Measurements from ENCODE around the gene NOL9. TPM values are rescaled to one million over a fixed set of nuclear protein-coding genes. Genes with fewer than 3 reads are reported as not detected.

The NOL9 gene
- total and polyA plus RNA-seq, 2 of the 13 experiments (the other 11 are each of a cell fraction or from before 2014, with no cell fraction given), result 18.0 to 24.7 TPM

- TF ChIP-seq KLF15 (CRISPR knock-in tag; IDR thresholded peaks at IDR 0.05; ENCODE audit: borderline replicate concordance) (no peak), EP300 (IDR thresholded peaks at IDR 0.05; ENCODE audit: low read depth in 2 of 2, low read length in 2 of 2) (no peak), EP300 (CRISPR knock-in tag; IDR thresholded peaks at IDR 0.05; ENCODE audit: borderline replicate concordance) (no peak), RNF2 (conservative IDR thresholded peaks at IDR 0.05; ENCODE audit: low read depth) (peak; percentile 82), SRF (IDR thresholded peaks at IDR 0.05; ENCODE audit: low read depth, low read length) (no peak), STAG1 (CRISPR knock-in tag; IDR thresholded peaks at IDR 0.05) (no peak), MXI1 (IDR thresholded peaks at IDR 0.05; ENCODE audit: borderline replicate concordance, low read depth, low read length) (peak; percentile 36; the same call in 1 of the 3 replicates), HMGA1 (CRISPR knock-in tag; conservative IDR thresholded peaks at IDR 0.05) (no peak), DMAP1 (CRISPR knock-in tag; IDR thresholded peaks at IDR 0.05) (0 out of 2 replicates have a peak, but pooled peaks have one; percentile 66), DRAP1 (CRISPR knock-in tag; IDR thresholded peaks at IDR 0.05) (peak; percentile 77; the same call in 1 of the 2 replicates), JARID2 (CRISPR knock-in tag; IDR thresholded peaks at IDR 0.05; ENCODE audit: insufficient replicate concordance) (no peak), PBX3 (CRISPR knock-in tag; IDR thresholded peaks at IDR 0.05; ENCODE audit: borderline replicate concordance) (no peak), MIXL1 (CRISPR knock-in tag; IDR thresholded peaks at IDR 0.05) (no peak), ZBTB10 (CRISPR knock-in tag; IDR thresholded peaks at IDR 0.05; ENCODE audit: borderline replicate concordance) (no peak), PCBP1 (IDR thresholded peaks at IDR 0.05; ENCODE audit: borderline replicate concordance, low read depth, low read length) (no peak), ZNF460 (CRISPR knock-in tag; IDR thresholded peaks at IDR 0.05; ENCODE audit: borderline replicate concordance) (no peak), SMARCE1 (IDR thresholded peaks at IDR 0.05; ENCODE audit: borderline replicate concordance) (no peak), HNF1B (CRISPR knock-in tag; IDR thresholded peaks at IDR 0.05) (peak; percentile 79), ZNF367 (CRISPR knock-in tag; IDR thresholded peaks at IDR 0.05; ENCODE audit: borderline replicate concordance) (no peak; the same call in 1 of the 2 replicates), BRF2 (CRISPR knock-in tag; IDR thresholded peaks at IDR 0.05) (no peak), HMG20A (CRISPR knock-in tag; IDR thresholded peaks at IDR 0.05; ENCODE audit: borderline replicate concordance) (no peak)
Observed at GRCh38 chr1:6579374-6580118, 25.2 kb upstream of the NOL9 start, which contains the start of gene ZBTB48 (continued).
